GM12878 (cell line): ENCODE measurements around the gene SDHAF2. TPM values are rescaled to one million over a fixed set of nuclear protein-coding genes. Genes with fewer than 3 reads are reported as not detected.

Experiments
- ATAC-seq: fragments of 200-7000 bp; cut with Tn5 transposase; 3 replicates; pipeline ENCODE4 v1.9.1; 2020; ENCODE audit warnings: mild to moderate bottlenecking, moderate library complexity
- BruUV-seq: library from RNA; stranded (reverse); fragments of 400-500 nt; replicated peaks from 2 replicates; lab custom pipeline; 2021; lab: Mats Ljungman, UMichigan
- CTCF ChIA-PET: fragments of 300-600 bp; sonication (Branson Sonifier 250); formaldehyde crosslinking; extraction: SDS; loops from one replicate; lab custom pipeline; 2021; ENCODE audit warnings: inconsistent platforms; lab: Yijun Ruan, JAX
- POLR2A ChIA-PET: fragments of 350-600 bp; formaldehyde crosslinking; extraction: SDS; loops from one replicate; lab custom pipeline; 2021; ENCODE audit warnings: inconsistent platforms; lab: Charles Lee
- RAD21 ChIA-PET: fragments of 300-600 bp; sonication (Branson Sonifier 250); formaldehyde crosslinking; loops from one replicate; lab custom pipeline; 2023; ENCODE audit warnings: antibody characterized with exemption; ENCODE audit not compliant: unreplicated experiment; lab: Charles Lee
- SMC1A ChIA-PET: fragments of 300-600 bp; sonication (Branson Sonifier 250); formaldehyde crosslinking; loops from one replicate; lab custom pipeline; 2023; ENCODE audit not compliant: unreplicated experiment, uncharacterized antibody; lab: Charles Lee
- DNase-seq: peaks from one replicate; pipeline ENCODE4 v3.0.0-alpha.2; 2011; ENCODE audit warnings: low read depth, low spot score
- FAIRE-seq: peaks from 3 replicates; lab custom pipeline; 2011; peaks lifted over from hg19 to GRCh38; lab: Jason Lieb, UNC
- H2AFZ ChIP-seq: 2 replicates; pipeline ENCODE4 v1.6.0; 2011; ENCODE audit warnings: low read depth, low read length, control low read depth; ENCODE audit not compliant: control insufficient read depth
- H3K27ac ChIP-seq: 2 replicates; pipeline ENCODE4 v1.5.1; 2011; ENCODE audit warnings: control low read depth; ENCODE audit not compliant: control insufficient read depth, insufficient read depth
- H3K27me3 ChIP-seq, 2 experiments: replicated peaks in 1 of 2; 2 replicates each; pipeline versions ENCODE4 v1.6.0 to v1.6.1; 2011; ENCODE audit warnings: low read length in 1 of 2; ENCODE audit not compliant: control insufficient read depth in 2 of 2, insufficient read depth in 2 of 2
- H3K36me3 ChIP-seq, 2 experiments: 2 replicates each; pipeline ENCODE4 v1.5.1; 2011; ENCODE audit warnings: low read length in 1 of 2; ENCODE audit not compliant: control insufficient read depth in 2 of 2, insufficient read depth in 2 of 2
- H3K4me1 ChIP-seq: 2 replicates; pipeline ENCODE4 v1.6.1; 2011; ENCODE audit warnings: mild to moderate bottlenecking, low read length, moderate library complexity, mixed read lengths; ENCODE audit not compliant: control insufficient read depth, insufficient read depth
- H3K4me2 ChIP-seq: 2 replicates; pipeline ENCODE4 v1.6.0; 2011; ENCODE audit warnings: control low read depth; ENCODE audit not compliant: control insufficient read depth, insufficient read depth
- H3K4me3 ChIP-seq: fragments of 200-600 bp; sonication (generic); 2 replicates; pipeline ENCODE4 v1.5.1; 2016
- H3K79me2 ChIP-seq: 2 replicates; pipeline ENCODE4 v1.6.0; 2011; ENCODE audit warnings: low read length; ENCODE audit not compliant: control insufficient read depth, insufficient read depth
- H3K9ac ChIP-seq: 2 replicates; pipeline ENCODE4 v1.8.0; 2011; ENCODE audit warnings: low read length, control low read depth, mixed read lengths; ENCODE audit not compliant: control insufficient read depth, insufficient read depth
- H3K9me3 ChIP-seq: replicated peaks from 3 replicates; pipeline ENCODE4 v1.5.1; 2011; ENCODE audit warnings: mild to moderate bottlenecking, low read length; ENCODE audit not compliant: control insufficient read depth, insufficient read depth
- H4K20me1 ChIP-seq: 2 replicates; pipeline ENCODE4 v1.6.0; 2011; ENCODE audit not compliant: control insufficient read depth, insufficient read depth
- HDAC2 ChIP-seq: fragments of 200-600 bp; sonication (generic); IDR thresholded peaks from 2 replicates; pipeline ENCODE4 v1.6.1; 2017
- IKZF1 ChIP-seq: fragments of 450-650 bp; conservative IDR thresholded peaks from 2 replicates; pipeline ENCODE4 v1.6.1; 2017; ENCODE audit warnings: antibody characterized with exemption, mild to moderate bottlenecking
- PAX5 ChIP-seq: IDR thresholded peaks from 2 replicates; pipeline ENCODE4 v1.6.1; 2011; ENCODE audit warnings: low read depth, low read length, borderline replicate concordance
- SIX5 ChIP-seq: IDR thresholded peaks from 2 replicates; pipeline ENCODE4 v1.6.1; 2011; ENCODE audit warnings: mild to moderate bottlenecking, low read depth, low read length, moderate library complexity; ENCODE audit not compliant: severe bottlenecking
- SMAD5 ChIP-seq: IDR thresholded peaks from 2 replicates; pipeline ENCODE4 v1.6.1; 2016; ENCODE audit warnings: antibody characterized with exemption, low read depth
- SPI1 ChIP-seq: IDR thresholded peaks from 2 replicates; pipeline ENCODE4 v1.6.1; 2011; ENCODE audit warnings: low read depth, mild to moderate bottlenecking, low read length, moderate library complexity, borderline replicate concordance; ENCODE audit not compliant: insufficient read depth
- WGBS: methylation state at CpG from one replicate; pipeline ENCODE4 v1.1.6; 2016; ENCODE audit warnings: low lambda C conversion rate; ENCODE audit not compliant: insufficient replicate concordance, insufficient coverage; ENCODE audit errors: missing lambda C conversion rate; 5-methylcytosine and 5-hydroxymethylcytosine counted together
- in situ Hi-C: fragments of 300-500 bp; cut with MboI; formaldehyde crosslinking; loops from 9 replicates; pipeline ENCODE4 v1.14.3; 2018; ENCODE audit warnings: mixed read lengths
- intact Hi-C: fragments of 100-400 bp; cut with micrococcal nuclease; formaldehyde crosslinking; loops from one replicate; pipeline ENCODE4 v1.14.2; 2022; ENCODE audit not compliant: unreplicated experiment
- polyA plus RNA-seq, 11 experiments: library from polyadenylated mRNA; depleted of rRNA in 4 of 11; unstranded in 6 of 11; stranded (reverse) in 5 of 11; fragments of >200 nt; fragmentation: Nextera tagmentation in 4 of 11; fragmentation: Illumina TruSeq in 1 of 11; extraction: Ambion mirVana in 4 of 11; extraction: Trizol in 1 of 11; gene quantifications; 1 replicate in 1 of 11; 2 replicates in 10 of 11; pipeline versions ENCODE4 v1.2.1 to v1.2.3, GENCODE V29; 2011 to 2016; ENCODE audit warnings: inconsistent platforms in 2 of 11, missing spikeins in 2 of 11, low read depth in 1 of 11
- total RNA-seq, 4 experiments: library from RNA; depleted of rRNA in 3 of 4; stranded (reverse); fragments of >200 nt in 3 of 4; fragmentation: Illumina TruSeq in 1 of 4; extraction: Trizol in 1 of 4; gene quantifications; 2 replicates each; pipeline versions ENCODE4 v1.2.1 to v1.2.3, GENCODE V29; 2013 to 2021
- TF ChIP-seq, protein P1 (sequence below): IDR thresholded peaks from 2 replicates; pipeline ENCODE4 v1.6.1; 2012; ENCODE audit warnings: low read length, inconsistent platforms

SDHAF2 gene
- total and polyA plus RNA-seq, 10 of the 15 experiments (the other 5 are each of a cell fraction or from before 2014, with no cell fraction given): 30.6 to 160 (median 78.3) TPM

DNA sequence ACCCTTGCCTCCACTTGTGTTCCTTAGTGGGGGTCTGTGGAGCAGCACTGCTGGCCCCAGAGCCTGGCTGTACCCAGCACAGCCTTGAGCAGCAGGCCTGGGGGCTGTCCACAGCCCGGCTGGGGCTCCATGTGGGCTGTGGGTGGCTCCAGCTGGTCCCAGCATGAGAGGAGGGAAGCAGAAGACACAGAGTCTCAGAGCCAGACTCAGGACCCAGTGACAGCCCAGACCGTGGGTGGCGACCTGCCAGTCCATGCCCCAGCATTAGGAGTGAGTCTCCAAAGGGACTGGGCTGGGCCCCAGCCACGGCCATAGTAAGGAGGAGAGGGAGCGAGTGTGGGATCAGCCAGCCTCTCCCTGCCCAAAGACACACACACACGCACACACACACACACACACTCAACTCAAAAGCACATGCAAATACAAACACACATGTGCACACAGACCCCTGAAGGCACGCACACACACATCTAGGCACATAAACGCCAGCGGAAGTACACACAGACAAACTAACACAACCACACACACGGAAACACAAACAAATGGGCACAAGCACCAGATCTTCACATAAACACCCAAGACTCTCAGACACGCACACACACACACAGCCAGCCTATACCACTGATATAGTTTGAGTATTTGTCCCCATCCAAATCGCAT, 61.9 kb downstream of the SDHAF2 start (continued):
- TF ChIP-seq SPI1 (no peak), HDAC2 (no peak), PAX5 (no peak), SIX5 (no peak)

DNA sequence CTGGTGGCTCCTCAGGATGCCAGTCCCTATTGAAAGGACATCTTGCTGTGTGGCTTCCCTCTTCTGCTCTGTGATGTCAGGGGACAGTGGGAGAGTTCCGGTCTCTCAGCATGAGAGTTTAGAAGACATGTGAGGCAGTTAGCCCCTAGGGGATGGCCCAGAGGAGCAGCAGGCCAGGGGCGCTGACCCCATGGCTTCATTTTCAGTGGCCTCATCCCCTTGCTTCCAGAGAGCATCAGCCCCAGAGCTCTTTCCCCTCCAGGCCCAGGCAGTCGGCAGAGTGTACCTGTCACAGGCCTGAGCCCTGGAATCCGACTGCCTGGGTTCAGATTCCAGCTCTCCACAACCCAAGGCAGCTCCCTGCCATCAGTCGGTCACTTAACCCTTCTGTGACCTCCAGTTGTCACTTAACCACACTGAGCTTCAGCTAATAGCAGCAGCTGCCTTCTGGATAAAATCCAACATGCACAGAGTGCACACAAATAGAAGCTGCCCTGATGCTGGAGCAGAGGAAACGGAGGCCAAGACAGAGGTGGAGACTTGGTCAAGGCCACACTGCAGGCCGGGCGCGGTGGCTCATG, 64.5 kb downstream of the SDHAF2 start:
- intact Hi-C loops: no loop called here
- no peak for FAIRE-seq
- 52% methylated on average over 9 of the region's 9 CpGs for WGBS

More for the DNA sequence above, 64.5 kb downstream of the SDHAF2 start:
- H3K9me3 ChIP-seq: no peaks in the 10 kb centered on the region
- ChIA-PET CTCF (interaction anchor here (1.2 to 1.6 kb wide), 4 partner anchors 11 to 23 kb away, joined by 3 to 6 read pairs (median 4); no protein-coding TSS in a partner anchor), RAD21 (no interaction called here), POLR2A (no interaction called here), SMC1A (no interaction called here)
- no peaks in the 10 kb centered on the region for H3K27me3 ChIP-seq
- H3K9ac ChIP-seq: no peak overlapping the region
- no peak overlapping the region for H3K4me3 ChIP-seq
- no peak overlapping the region for H3K4me2 ChIP-seq
- H3K36me3 ChIP-seq: no peaks in the 10 kb centered on the region
- TF ChIP-seq SMAD5: no peak
- no peak for TF ChIP-seq IKZF1
- TF ChIP-seq, protein P1, sequence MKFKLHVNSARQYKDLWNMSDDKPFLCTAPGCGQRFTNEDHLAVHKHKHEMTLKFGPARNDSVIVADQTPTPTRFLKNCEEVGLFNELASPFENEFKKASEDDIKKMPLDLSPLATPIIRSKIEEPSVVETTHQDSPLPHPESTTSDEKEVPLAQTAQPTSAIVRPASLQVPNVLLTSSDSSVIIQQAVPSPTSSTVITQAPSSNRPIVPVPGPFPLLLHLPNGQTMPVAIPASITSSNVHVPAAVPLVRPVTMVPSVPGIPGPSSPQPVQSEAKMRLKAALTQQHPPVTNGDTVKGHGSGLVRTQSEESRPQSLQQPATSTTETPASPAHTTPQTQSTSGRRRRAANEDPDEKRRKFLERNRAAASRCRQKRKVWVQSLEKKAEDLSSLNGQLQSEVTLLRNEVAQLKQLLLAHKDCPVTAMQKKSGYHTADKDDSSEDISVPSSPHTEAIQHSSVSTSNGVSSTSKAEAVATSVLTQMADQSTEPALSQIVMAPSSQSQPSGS: no peak
- BruUV-seq: no TSS peak
- no peak for DNase-seq
- ATAC-seq: no peak
- H3K4me1 ChIP-seq: no peaks in the 10 kb centered on the region
- in situ Hi-C loops: no loop called here
- no peaks in the 10 kb centered on the region for H3K79me2 ChIP-seq
- H4K20me1 ChIP-seq: no peaks in the 10 kb centered on the region
- no peak overlapping the region for H2AFZ ChIP-seq
- no peak overlapping the region for H3K27ac ChIP-seq
